ENCODE data around the gene GAS7.

GAS7 gene

DNA sequence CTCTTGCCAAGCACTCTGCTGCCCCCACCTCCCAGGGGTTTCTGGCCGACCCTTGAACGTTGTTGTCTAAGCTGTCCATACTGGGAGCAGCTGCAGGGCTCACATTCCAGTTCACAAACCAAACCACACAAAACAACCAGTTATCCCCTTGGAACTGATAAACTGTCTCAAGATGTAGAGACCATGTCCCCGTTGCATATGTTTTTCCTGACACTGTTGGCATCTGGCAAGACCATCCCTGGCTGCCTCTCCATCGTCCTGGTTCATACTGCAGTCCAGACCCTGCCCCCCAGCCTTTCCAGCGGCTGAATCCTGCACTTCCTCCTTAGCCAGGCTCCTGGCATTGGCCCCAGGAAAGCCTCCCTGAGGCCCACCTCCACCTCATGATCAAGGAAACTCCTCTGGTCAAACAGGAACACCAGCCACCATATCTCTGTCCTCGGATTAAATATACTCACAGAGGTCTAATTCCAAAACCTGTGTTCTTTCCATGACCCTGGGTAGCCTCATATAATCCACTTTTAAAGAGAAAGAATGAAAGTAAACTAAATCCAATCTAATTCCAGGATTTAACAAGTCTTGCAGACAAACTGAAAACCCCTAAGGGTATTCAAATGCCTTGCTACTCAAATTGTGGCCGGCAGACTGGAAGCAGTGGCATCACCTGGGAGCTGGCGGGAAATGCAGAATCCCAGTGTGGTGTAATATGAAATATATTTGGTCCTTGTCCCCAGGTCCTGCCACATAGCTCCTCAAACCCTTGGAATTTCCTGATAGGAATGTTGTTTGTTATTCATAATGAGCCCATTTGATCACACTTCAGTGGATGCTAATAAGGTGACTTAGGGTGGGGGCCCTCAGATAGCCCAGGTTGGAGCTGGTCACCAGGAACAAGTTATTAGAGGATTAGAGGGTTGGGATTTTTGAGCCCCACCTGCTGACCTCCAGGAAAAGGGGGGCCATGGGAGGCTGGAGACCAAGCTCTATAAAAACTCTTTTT lies 14.2 kb downstream of the GAS7 start:
- Histone ChIP-seq H3K27ac (no peak overlapping the region), H3K9me3 (ENCODE audit: severe bottlenecking) (no peaks in the 10 kb centered on the region), H3K36me3 (no peaks in the 10 kb centered on the region), H3K27me3 (ENCODE audit: insufficient read depth, low read depth, severe bottlenecking) (peaks cover 10% of the 10 kb centered on the region), H3K4me3 (ENCODE audit: low read depth, low read length) (no peak overlapping the region)
- TF ChIP-seq, protein P1, sequence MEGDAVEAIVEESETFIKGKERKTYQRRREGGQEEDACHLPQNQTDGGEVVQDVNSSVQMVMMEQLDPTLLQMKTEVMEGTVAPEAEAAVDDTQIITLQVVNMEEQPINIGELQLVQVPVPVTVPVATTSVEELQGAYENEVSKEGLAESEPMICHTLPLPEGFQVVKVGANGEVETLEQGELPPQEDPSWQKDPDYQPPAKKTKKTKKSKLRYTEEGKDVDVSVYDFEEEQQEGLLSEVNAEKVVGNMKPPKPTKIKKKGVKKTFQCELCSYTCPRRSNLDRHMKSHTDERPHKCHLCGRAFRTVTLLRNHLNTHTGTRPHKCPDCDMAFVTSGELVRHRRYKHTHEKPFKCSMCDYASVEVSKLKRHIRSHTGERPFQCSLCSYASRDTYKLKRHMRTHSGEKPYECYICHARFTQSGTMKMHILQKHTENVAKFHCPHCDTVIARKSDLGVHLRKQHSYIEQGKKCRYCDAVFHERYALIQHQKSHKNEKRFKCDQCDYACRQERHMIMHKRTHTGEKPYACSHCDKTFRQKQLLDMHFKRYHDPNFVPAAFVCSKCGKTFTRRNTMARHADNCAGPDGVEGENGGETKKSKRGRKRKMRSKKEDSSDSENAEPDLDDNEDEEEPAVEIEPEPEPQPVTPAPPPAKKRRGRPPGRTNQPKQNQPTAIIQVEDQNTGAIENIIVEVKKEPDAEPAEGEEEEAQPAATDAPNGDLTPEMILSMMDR (IDR thresholded peaks at IDR 0.05; ENCODE audit: low read depth, low read length) = no peak
- peak; percentile 31 for DNase-seq

DNA sequence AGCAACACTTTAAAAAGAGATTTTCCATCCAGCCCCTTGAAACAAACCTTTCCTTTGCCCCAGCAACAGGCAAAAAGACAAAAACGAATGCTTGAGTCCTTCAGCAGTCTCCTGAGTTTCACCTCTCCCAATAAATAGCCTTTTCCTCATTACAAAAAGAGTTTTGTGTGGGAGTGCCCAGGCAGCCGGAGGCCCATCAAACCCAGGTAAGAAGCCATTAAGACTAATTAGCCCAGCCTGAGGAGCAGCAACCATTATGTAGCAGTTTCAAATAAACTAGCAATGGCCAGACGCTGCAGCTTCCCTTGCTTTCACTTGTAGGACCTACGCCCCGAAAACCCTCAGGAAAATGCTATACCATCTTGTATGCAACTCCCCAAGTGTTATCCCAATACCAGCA lies 15.6 kb downstream of the GAS7 start:
- Histone ChIP-seq H3K36me3 (no peaks in the 10 kb centered on the region), H3K27me3 (ENCODE audit: insufficient read depth, low read depth, severe bottlenecking) (peaks cover 10% of the 10 kb centered on the region), H3K27ac (no peak overlapping the region), H3K9me3 (ENCODE audit: severe bottlenecking) (no peaks in the 10 kb centered on the region), H3K4me3 (ENCODE audit: low read depth, low read length) (no peak overlapping the region)
- TF ChIP-seq, protein P1 (IDR thresholded peaks at IDR 0.05; ENCODE audit: low read depth, low read length) = no peak
- no peak for DNase-seq

DNA sequence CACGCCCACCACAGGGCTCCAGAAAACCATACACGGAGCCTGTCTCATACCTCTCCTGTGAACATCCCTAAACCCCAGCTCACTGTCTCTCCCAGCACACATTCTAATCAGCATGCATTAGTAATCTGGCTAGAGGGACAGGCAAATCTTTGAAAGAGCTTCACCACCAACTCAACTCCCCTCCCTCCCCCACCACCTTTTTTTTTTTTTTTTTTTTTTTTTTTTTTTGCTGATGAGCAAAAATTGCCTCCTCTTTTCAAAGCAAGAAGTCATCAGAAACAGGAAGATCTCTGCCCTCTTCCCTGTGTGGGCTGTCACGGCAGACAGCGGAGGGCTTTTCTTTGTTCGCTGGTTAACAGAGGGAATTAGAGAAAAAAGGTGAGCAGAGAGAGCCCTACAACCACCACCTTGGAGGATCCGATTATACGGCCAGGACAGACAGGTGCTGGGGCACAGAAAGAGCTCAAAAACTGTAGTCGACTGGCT lies 19.9 kb downstream of the GAS7 start:
- TF ChIP-seq, protein P1 (IDR thresholded peaks at IDR 0.05; ENCODE audit: low read depth, low read length) = no peak
- Histone ChIP-seq H3K27me3 (ENCODE audit: insufficient read depth, low read depth, severe bottlenecking) (peaks cover 10% of the 10 kb centered on the region), H3K36me3 (no peaks in the 10 kb centered on the region), H3K4me3 (ENCODE audit: low read depth, low read length) (no peak overlapping the region), H3K9me3 (ENCODE audit: severe bottlenecking) (no peaks in the 10 kb centered on the region), H3K27ac (no peak overlapping the region)
- DNase-seq = no peak

DNA sequence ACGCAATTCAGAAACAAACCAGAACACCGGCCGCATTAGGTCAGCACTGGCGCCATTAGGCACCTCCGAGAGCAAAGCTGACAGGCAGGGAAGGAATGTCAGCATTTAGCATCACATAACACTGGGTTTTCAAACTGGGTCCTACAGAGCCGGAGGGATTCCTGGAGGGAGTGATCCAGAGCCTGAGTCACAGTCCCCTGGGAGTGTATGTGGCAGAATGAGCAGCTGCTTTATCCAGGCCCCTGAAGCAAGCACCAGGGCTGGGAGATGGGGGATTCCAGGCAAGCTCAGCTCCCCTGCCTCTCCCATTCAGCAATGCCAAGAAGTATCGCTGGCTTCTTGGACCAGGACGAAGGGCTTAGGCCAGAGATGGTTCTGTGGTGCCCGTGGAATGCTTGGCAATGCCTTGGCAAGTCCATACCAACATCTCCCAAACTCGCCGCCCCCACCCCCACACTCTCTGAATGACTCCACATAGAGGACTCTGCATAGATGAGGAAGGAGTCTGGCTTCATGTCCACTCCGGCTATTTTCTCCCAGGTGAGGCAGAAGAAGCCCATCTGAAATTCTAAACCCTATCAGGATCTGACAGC lies 20.4 kb downstream of the GAS7 start:
- Histone ChIP-seq H3K9me3 (ENCODE audit: severe bottlenecking) (no peaks in the 10 kb centered on the region), H3K27ac (no peak overlapping the region), H3K36me3 (no peaks in the 10 kb centered on the region), H3K27me3 (ENCODE audit: insufficient read depth, low read depth, severe bottlenecking) (peaks cover 10% of the 10 kb centered on the region), H3K4me3 (ENCODE audit: low read depth, low read length) (no peak overlapping the region)
- TF ChIP-seq, protein P1 (IDR thresholded peaks at IDR 0.05; ENCODE audit: low read depth, low read length) = no peak
- DNase-seq = no peak

DNA sequence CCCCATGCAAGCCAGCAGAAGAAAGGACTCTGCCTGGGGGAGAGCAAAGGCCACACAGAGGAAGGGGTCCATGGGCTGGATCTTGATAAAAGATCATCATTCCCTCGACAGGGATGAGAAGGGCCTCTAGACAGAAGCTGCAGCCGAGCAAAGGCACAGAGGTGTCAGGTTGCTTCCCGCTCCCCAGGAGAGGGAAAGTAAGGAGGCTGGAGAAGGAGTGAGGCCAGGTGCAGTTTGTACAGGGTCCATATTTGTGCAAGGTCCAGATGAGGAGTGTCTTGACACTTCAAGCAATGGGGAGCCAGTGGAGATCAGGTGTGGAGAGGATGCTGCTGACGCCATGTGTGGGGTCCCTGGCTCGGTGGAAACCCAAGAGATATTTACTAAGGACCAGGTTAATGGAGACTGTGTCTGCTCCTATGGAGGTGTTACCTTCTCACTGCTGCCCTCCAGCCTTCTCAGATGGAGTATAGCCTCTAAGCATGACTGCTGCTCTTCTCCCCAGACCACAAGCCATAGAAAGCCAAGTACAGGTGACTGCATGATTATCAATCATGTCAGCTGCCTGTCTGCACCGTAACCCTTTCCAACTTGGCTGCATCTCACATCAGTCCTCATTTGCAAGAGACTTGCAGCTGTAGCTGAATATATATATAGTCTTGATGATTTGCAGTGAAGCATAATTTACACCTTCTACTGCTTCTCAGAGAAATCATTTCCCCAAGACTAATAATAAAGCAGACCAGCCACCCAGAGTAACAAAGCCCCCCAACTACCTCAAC lies 21.1 kb downstream of the GAS7 start:
- TF ChIP-seq, protein P1 (IDR thresholded peaks at IDR 0.05; ENCODE audit: low read depth, low read length) = no peak
- no peak overlapping the region for H3K27ac ChIP-seq

More for the DNA sequence above, 21.1 kb downstream of the GAS7 start:
- no peaks in the 10 kb centered on the region for H3K36me3 ChIP-seq
- H3K4me3 ChIP-seq (ENCODE audit: low read depth, low read length) = no peak overlapping the region
- no peaks in the 10 kb centered on the region for H3K9me3 ChIP-seq (ENCODE audit: severe bottlenecking)
- H3K27me3 ChIP-seq (ENCODE audit: insufficient read depth, low read depth, severe bottlenecking) = peaks cover 3% of the 10 kb centered on the region
- no peak for DNase-seq
